HEK293 (cell line): ENCODE data around the gene MTFMT.
A peak's percentile ranks its signal among the peaks of the same experiment; 100 is the strongest.

Experiments
- CTCF ChIA-PET: fragments of 350-600 bp; formaldehyde crosslinking; extraction: SDS; loops from one replicate; lab custom pipeline; 2021; ENCODE audit warnings: antibody characterized with exemption; lab: Yijun Ruan, JAX
- POLR2A ChIA-PET: fragments of 300-600 bp; formaldehyde crosslinking; extraction: SDS; loops from one replicate; lab custom pipeline; 2020; ENCODE audit warnings: antibody characterized with exemption, inconsistent platforms; lab: Yijun Ruan, JAX
- H3K27ac ChIP-seq: fragments of 200-500 bp; sonication (Bioruptor generic); 2 replicates; pipeline ENCODE4 v1.5.1; 2014; ENCODE audit warnings: low read depth, low read length, control low read depth, inconsistent platforms; ENCODE audit errors: extremely low read depth
- H3K36me3 ChIP-seq, 2 experiments: fragments of 200-500 bp in 1 of 2; sonication (Bioruptor generic) in 1 of 2; 1 replicate in 1 of 2; 2 replicates in 1 of 2; pipeline ENCODE4 v1.5.1; 2014 to 2017; ENCODE audit warnings: inconsistent platforms in 2 of 2, low read length in 2 of 2; ENCODE audit not compliant: control insufficient read depth in 2 of 2, insufficient read depth in 1 of 2
- H3K4me1 ChIP-seq: fragments of 200-500 bp; sonication (Bioruptor generic); 2 replicates; pipeline ENCODE4 v1.5.1; 2014; ENCODE audit warnings: mild to moderate bottlenecking, low read length, inconsistent platforms; ENCODE audit not compliant: control insufficient read depth, insufficient read depth
- H3K4me3 ChIP-seq: 2 replicates; pipeline ENCODE4 v1.5.1; 2011; ENCODE audit warnings: low read depth, mild to moderate bottlenecking, control low read depth, low read length, moderate library complexity
- H3K9me3 ChIP-seq: fragments of 200-500 bp; sonication (Bioruptor generic); 2 replicates; pipeline ENCODE4 v1.5.1; 2014; ENCODE audit warnings: low read depth, low read length, inconsistent platforms; ENCODE audit not compliant: control insufficient read depth, insufficient read depth
- EGR2 ChIP-seq: fragments of 450-650 bp; formaldehyde crosslinking; IDR thresholded peaks from 2 replicates; pipeline ENCODE4 v1.5.1; 2016; ENCODE audit warnings: low read depth, missing biosample characterization, missing genetic modification characterization
- HOXD13 ChIP-seq: sonication (generic); formaldehyde crosslinking; IDR thresholded peaks from 2 replicates; pipeline ENCODE4 v1.8.0; 2022; ENCODE audit warnings: missing genetic modification reagents, borderline replicate concordance
- ZFP37 ChIP-seq: fragments of 450-650 bp; formaldehyde crosslinking; IDR thresholded peaks from 2 replicates; pipeline ENCODE4 v1.5.1; 2016; ENCODE audit warnings: missing biosample characterization, missing genetic modification characterization
- ZIC2 ChIP-seq: fragments of 450-650 bp; formaldehyde crosslinking; IDR thresholded peaks from 2 replicates; pipeline ENCODE4 v1.5.1; 2016; ENCODE audit warnings: missing biosample characterization, missing genetic modification characterization
- ZNF10 ChIP-seq: fragments of 450-650 bp; formaldehyde crosslinking; IDR thresholded peaks from 2 replicates; pipeline ENCODE4 v1.5.1; 2017; ENCODE audit warnings: missing biosample characterization, missing genetic modification characterization
- ZNF112 ChIP-seq: fragments of 450-650 bp; formaldehyde crosslinking; IDR thresholded peaks from 2 replicates; pipeline ENCODE4 v1.5.0; 2017; ENCODE audit warnings: missing biosample characterization, missing genetic modification characterization
- ZNF133 ChIP-seq: fragments of 450-650 bp; formaldehyde crosslinking; IDR thresholded peaks from 2 replicates; pipeline ENCODE4 v1.5.1; 2016; ENCODE audit warnings: missing biosample characterization, missing genetic modification characterization
- ZNF239 ChIP-seq: fragments of 450-650 bp; formaldehyde crosslinking; IDR thresholded peaks from 2 replicates; pipeline ENCODE4 v1.5.1; 2016; ENCODE audit warnings: missing biosample characterization, missing genetic modification characterization
- ZNF366 ChIP-seq: fragments of 450-650 bp; formaldehyde crosslinking; conservative IDR thresholded peaks from 2 replicates; pipeline ENCODE4 v1.5.1; 2016; ENCODE audit warnings: missing biosample characterization, missing genetic modification characterization
- ZNF555 ChIP-seq: fragments of 450-650 bp; formaldehyde crosslinking; conservative IDR thresholded peaks from 2 replicates; pipeline ENCODE4 v1.5.1; 2017; ENCODE audit warnings: missing biosample characterization, mild to moderate bottlenecking, missing genetic modification characterization, inconsistent platforms
- ZNF626 ChIP-seq: fragments of 450-650 bp; sonication (Bioruptor Pico); formaldehyde crosslinking; IDR thresholded peaks from 2 replicates; pipeline ENCODE4 v1.5.1; 2018; ENCODE audit warnings: missing biosample characterization, missing genetic modification characterization, inconsistent platforms
- TF ChIP-seq, protein P1 (sequence below): fragments of 450-650 bp; IDR thresholded peaks from 2 replicates; pipeline ENCODE4 v1.5.1; 2018; ENCODE audit warnings: missing biosample characterization, missing genetic modification characterization
- TF ChIP-seq, protein P2 (sequence below): fragments of 450-650 bp; formaldehyde crosslinking; IDR thresholded peaks from 2 replicates; pipeline ENCODE4 v1.5.1; 2016; ENCODE audit warnings: missing biosample characterization, missing genetic modification characterization
- TF ChIP-seq, protein P3 (sequence below): fragments of 450-650 bp; formaldehyde crosslinking; IDR thresholded peaks from 2 replicates; pipeline ENCODE4; 2016; ENCODE audit warnings: missing biosample characterization, missing genetic modification characterization
- TF ChIP-seq, protein P4 (sequence below): fragments of 450-650 bp; formaldehyde crosslinking; IDR thresholded peaks from 2 replicates; pipeline ENCODE4 v1.5.1; 2016; ENCODE audit warnings: missing biosample characterization, missing genetic modification characterization

The MTFMT gene

DNA sequence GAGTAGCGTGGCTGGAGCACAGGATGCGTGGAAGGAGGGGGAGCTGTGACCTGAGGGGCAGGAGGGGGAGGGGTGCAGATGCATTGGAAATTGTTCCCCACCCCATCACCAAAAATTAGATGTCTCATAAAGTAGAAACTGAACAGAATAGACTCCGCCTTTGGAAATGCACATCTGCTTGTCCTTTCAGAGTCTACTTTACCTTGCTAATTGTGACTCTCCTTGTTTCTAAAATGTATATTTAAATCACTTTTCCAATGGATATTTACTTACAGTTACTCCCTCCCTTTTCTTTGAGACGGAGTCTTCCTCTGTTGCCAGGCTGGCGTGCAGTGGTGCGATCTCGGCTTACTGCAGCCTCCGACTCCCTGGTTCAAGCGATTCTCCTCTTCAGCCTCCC is 70.3 kb downstream of the MTFMT start:
- ChIA-PET POLR2A (interaction anchor here (1.1 kb wide), 1 partner anchor 76 kb away, joined by 3 read pairs; no protein-coding TSS in a partner anchor), CTCF (interaction anchor here (0.6 kb wide), 2 partner anchors 21 to 1105 kb away, joined by 3 read pairs; no protein-coding TSS in a partner anchor)
- Histone ChIP-seq H3K4me3 (no peak overlapping the region), H3K27ac (no peak overlapping the region), H3K36me3 (peaks cover 12 to 60% of the 10 kb centered on the region in 2 experiments; a peak in 2 of 3 replicates), H3K9me3 (no peaks in the 10 kb centered on the region), H3K4me1 (no peaks in the 10 kb centered on the region)
- TF ChIP-seq, protein P1, sequence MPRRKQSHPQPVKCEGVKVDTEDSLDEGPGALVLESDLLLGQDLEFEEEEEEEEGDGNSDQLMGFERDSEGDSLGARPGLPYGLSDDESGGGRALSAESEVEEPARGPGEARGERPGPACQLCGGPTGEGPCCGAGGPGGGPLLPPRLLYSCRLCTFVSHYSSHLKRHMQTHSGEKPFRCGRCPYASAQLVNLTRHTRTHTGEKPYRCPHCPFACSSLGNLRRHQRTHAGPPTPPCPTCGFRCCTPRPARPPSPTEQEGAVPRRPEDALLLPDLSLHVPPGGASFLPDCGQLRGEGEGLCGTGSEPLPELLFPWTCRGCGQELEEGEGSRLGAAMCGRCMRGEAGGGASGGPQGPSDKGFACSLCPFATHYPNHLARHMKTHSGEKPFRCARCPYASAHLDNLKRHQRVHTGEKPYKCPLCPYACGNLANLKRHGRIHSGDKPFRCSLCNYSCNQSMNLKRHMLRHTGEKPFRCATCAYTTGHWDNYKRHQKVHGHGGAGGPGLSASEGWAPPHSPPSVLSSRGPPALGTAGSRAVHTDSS (tag by site-specific recombination), result no peak
- TF ChIP-seq HOXD13 (CRISPR knock-in tag) (no peak), ZNF239 (tag by site-specific recombination) (no peak), ZFP37 (no peak), ZNF10 (no peak), ZIC2 (tag by site-specific recombination) (no peak)
- TF ChIP-seq, protein P2, sequence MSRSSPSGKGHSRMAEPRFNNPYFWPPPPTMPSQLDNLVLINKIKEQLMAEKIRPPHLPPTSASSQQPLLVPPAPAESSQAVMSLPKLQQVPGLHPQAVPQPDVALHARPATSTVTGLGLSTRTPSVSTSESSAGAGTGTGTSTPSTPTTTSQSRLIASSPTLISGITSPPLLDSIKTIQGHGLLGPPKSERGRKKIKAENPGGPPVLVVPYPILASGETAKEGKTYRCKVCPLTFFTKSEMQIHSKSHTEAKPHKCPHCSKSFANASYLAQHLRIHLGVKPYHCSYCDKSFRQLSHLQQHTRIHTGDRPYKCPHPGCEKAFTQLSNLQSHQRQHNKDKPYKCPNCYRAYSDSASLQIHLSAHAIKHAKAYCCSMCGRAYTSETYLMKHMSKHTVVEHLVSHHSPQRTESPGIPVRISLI (tag by site-specific recombination), result no peak
- TF ChIP-seq, protein P3, sequence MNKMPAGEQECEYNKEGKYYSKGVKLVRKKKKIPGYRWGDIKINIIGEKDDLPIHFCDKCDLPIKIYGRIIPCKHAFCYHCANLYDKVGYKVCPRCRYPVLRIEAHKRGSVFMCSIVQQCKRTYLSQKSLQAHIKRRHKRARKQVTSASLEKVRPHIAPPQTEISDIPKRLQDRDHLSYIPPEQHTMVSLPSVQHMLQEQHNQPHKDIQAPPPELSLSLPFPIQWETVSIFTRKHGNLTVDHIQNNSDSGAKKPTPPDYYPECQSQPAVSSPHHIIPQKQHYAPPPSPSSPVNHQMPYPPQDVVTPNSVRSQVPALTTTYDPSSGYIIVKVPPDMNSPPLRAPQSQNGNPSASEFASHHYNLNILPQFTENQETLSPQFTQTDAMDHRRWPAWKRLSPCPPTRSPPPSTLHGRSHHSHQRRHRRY, result no peak

DNA sequence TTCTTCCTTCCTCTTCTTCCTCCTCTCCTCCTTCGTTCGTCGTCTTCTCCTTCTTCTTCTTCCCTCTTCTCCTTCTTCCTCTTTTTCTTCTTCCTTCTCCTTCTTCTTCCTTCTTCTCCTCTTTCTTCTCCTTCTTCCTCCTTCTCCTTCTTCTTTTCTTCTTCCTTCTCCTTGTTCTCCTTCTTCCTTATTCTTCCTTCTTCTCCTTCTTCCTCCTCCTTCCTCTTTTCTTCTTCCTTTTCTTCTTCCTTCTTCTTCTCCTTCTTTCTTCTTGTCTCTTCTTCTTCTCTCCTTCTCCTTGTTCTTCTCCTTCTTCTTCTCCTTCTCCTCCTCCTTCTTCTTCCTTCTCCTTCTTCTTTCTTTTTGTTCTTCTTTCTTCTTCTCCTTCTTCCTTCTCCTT is 75.0 kb downstream of the MTFMT start:
- no peak overlapping the region for H3K4me3 ChIP-seq
- TF ChIP-seq ZNF112 (tag by site-specific recombination) (no peak), ZNF366 (tag by site-specific recombination) (peak; percentile 73)
- no peaks in the 10 kb centered on the region for H3K9me3 ChIP-seq
- no peak overlapping the region for H3K27ac ChIP-seq
- H3K4me1 ChIP-seq, result no peaks in the 10 kb centered on the region
- peaks cover 1 to 17% of the 10 kb centered on the region in 2 experiments; a peak in 2 of 3 replicates for H3K36me3 ChIP-seq
- POLR2A ChIA-PET, result no interaction called here
- CTCF ChIA-PET, result no interaction called here

DNA sequence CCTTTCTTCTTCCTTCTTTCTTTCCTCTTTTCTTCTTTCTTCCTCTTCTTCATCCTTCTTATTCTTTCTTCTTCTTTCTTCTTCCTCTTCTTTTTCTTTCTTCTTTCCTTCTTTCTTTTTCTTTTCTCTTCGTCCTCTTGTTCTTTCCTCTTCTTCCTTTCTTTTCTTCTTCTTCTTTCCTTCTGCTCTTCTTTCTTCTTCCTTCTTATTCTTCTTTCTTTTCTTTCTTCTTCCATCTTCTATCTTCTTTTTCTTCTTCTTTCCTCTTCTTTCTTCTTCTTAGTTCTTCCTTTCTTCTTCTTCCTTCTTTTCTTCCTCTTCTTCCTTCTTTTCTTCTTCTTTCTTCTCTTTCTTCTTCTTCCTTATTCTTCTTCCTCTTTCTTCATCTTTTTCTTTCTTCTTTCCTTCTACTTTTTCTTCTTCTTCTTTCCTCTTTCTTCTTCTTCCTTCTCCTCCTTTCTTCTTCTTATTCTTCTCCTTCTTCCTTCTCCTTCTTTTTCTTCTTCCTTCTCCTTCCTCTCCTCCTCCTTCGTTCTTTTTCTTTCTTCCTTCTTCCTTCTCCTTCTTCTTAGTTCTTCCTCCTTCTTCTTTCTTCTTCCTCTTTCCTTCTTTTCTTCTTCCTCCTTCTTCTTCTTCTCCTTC is 77.5 kb downstream of the MTFMT start:
- H3K27ac ChIP-seq, result no peak overlapping the region
- no peak overlapping the region for H3K4me3 ChIP-seq
- CTCF ChIA-PET, result no interaction called here
- no peaks in the 10 kb centered on the region for H3K9me3 ChIP-seq
- POLR2A ChIA-PET, result no interaction called here
- TF ChIP-seq ZNF626 (tag by site-specific recombination) (no peak), ZNF366 (tag by site-specific recombination) (peak; percentile 84), ZNF133 (tag by site-specific recombination) (no peak), ZNF555 (tag by site-specific recombination) (no peak), EGR2 (tag by site-specific recombination) (no peak)
- TF ChIP-seq, protein P4, sequence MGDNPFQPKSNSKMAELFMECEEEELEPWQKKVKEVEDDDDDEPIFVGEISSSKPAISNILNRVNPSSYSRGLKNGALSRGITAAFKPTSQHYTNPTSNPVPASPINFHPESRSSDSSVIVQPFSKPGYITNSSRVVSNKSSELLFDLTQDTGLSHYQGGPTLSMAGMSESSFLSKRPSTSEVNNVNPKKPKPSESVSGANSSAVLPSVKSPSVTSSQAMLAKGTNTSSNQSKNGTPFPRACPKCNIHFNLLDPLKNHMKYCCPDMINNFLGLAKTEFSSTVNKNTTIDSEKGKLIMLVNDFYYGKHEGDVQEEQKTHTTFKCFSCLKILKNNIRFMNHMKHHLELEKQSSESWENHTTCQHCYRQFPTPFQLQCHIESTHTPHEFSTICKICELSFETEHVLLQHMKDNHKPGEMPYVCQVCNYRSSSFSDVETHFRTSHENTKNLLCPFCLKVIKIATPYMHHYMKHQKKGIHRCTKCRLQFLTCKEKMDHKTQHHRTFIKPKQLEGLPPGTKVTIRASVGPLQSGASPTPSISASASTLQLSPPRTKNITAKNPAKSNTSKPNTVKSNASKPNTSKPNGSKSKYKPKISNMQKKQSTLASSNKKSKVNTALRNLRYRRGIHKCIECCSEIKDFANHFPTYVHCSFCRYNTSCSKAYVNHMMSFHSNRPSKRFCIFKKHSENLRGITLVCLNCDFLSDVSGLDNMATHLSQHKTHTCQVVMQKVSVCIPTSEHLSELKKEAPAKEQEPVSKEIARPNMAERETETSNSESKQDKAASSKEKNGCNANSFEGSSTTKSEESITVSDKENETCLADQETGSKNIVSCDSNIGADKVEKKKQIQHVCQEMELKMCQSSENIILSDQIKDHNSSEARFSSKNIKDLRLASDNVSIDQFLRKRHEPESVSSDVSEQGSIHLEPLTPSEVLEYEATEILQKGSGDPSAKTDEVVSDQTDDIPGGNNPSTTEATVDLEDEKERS (tag by site-specific recombination), result no peak
- peaks cover 0 to 4% of the 10 kb centered on the region in 2 experiments; a peak in 1 of 3 replicates for H3K36me3 ChIP-seq
- H3K4me1 ChIP-seq, result no peaks in the 10 kb centered on the region
